Esophagus muscularis mucosa (tissue), 4 donors: ENCODE measurements around the gene CCDC137. TPM values are rescaled to one million over a fixed set of nuclear protein-coding genes. Genes with fewer than 3 reads are reported as not detected.
"Not testable (repeated sequence)": the region's sequence is repeated elsewhere in the genome, so short reads cannot be mapped to it uniquely, and the experiment has no call there.

Experiments
- DNase-seq: peaks from one replicate; pipeline ENCODE4 v3.0.0-alpha.2; 2017; ENCODE audit errors: extremely low spot score
- H3K27ac ChIP-seq, 4 donors: fragments of 200-600 bp; sonication (generic); replicated peaks in 1 of 4; 1 replicate in 3 of 4; 2 replicates in 1 of 4; pipeline ENCODE4 v1.5.1; 2016 to 2019; ENCODE audit warnings: mild to moderate bottlenecking in 1 of 4
- H3K27me3 ChIP-seq, 4 donors: fragments of 200-600 bp; sonication (generic); one replicate each; pipeline versions ENCODE4 v1.5.1 to v1.6.0; 2016 to 2019
- H3K36me3 ChIP-seq, 4 donors: fragments of 200-600 bp; sonication (generic); one replicate each; pipeline ENCODE4 v1.5.1; 2016 to 2019
- H3K4me1 ChIP-seq, 4 donors: fragments of 200-600 bp; sonication (generic); one replicate each; pipeline ENCODE4 v1.5.1; 2016 to 2019
- H3K4me3 ChIP-seq, 4 donors: fragments of 200-600 bp; sonication (generic); 1 replicate in 2 of 4; 2 replicates in 2 of 4; pipeline ENCODE4 v1.5.1; 2016 to 2019; ENCODE audit warnings: mild to moderate bottlenecking in 4 of 4, moderate library complexity in 1 of 4
- H3K9me3 ChIP-seq, 4 donors: fragments of 200-600 bp; sonication (generic); 1 replicate in 3 of 4; 2 replicates in 1 of 4; pipeline ENCODE4 v1.5.1; 2016 to 2019
- CTCF ChIP-seq, 3 experiments: fragments of 200-600 bp in 2 of 3; fragments of 450-650 bp in 1 of 3; sonication (generic) in 2 of 3; IDR thresholded peaks; one replicate each; pipeline ENCODE4 v1.5.1; 2017 to 2019; ENCODE audit warnings: antibody characterized with exemption in 3 of 3, mild to moderate bottlenecking in 2 of 3, moderate library complexity in 1 of 3
- EP300 ChIP-seq: sonication (generic); formaldehyde crosslinking; IDR thresholded peaks from one replicate; pipeline ENCODE4 v1.6.1; 2017; ENCODE audit warnings: antibody characterized with exemption
- POLR2A ChIP-seq: fragments of 450-650 bp; IDR thresholded peaks from one replicate; pipeline ENCODE4 v1.6.1; 2017; ENCODE audit warnings: antibody characterized with exemption, moderate library complexity, mild to moderate bottlenecking, low read depth
- POLR2AphosphoS5 ChIP-seq, 2 donors: sonication (generic); formaldehyde crosslinking; IDR thresholded peaks; one replicate each; pipeline ENCODE4 v1.6.1; 2017; ENCODE audit warnings: antibody characterized with exemption in 2 of 2
- WGBS: methylation state at CpG from one replicate; pipeline ENCODE4 v1.1.5; 2018; 5-methylcytosine and 5-hydroxymethylcytosine counted together
- intact Hi-C: fragments of 100-400 bp; cut with DNase I; formaldehyde crosslinking; loops from one replicate; pipeline ENCODE4 v1.15.1; 2023
- total RNA-seq, 4 donors: library from RNA; depleted of rRNA; stranded (reverse); fragments of >200 nt; gene quantifications; one replicate each; pipeline versions ENCODE4 v1.1.0 to v1.2.1, GENCODE V29; 2016

The CCDC137 gene
- 10 to 100 TPM in 3 of 4 donors, 1 to 10 TPM in 1; 8.9 to 14.1 (median 12.6) TPM for total RNA-seq

- under 1% methylated on average over 42 of the region's 96 CpGs for WGBS
- DNase-seq: peak; percentile 98
- Histone ChIP-seq H3K4me3 (peak within 1 kb of the TSS; percentile 90 to 100 (median 96)), H3K27ac (peak within 1 kb of the TSS; percentile 79 to 93 (median 88)), H3K4me1 (peaks cover 21 to 35% (median 30%) of the 10 kb centered on the region in 4 donors), H3K36me3 (peaks cover 1 to 53% (median 37%) of the 10 kb centered on the region in 4 donors), H3K27me3 (no peaks in the 10 kb centered on the region), H3K9me3 (no peaks in the 10 kb centered on the region)
- TF ChIP-seq EP300 (no peak), POLR2A (peak; percentile 55), POLR2AphosphoS5 (IDR thresholded peaks at IDR 0.05) (peak; percentile 96 to 99), CTCF (IDR thresholded peaks at IDR 0.05) (no peak)
- intact Hi-C loops: loop anchor here (2.0 kb wide), 1 partner anchor 30 kb away; the partner anchor contains the start of genes NPLOC4 and TSPAN10
Observed at GRCh38 chr17:81666342-81667191, at the start of gene CCDC137, which contains the start of gene OXLD1. Gene CCDC137 (plus strand): TSS chr17:81666737. CDS start chr17:81666767, 30 bp downstream. Gene OXLD1 (minus strand): TSS chr17:81666605. CDS start chr17:81666577, 28 bp downstream.

- no peak overlapping the region for H3K27ac ChIP-seq
- H3K9me3 ChIP-seq: no peaks in the 10 kb centered on the region
- no peaks in the 10 kb centered on the region for H3K27me3 ChIP-seq
- TF ChIP-seq POLR2A (no peak), EP300 (no peak), POLR2AphosphoS5 (IDR thresholded peaks at IDR 0.05) (no peak)
- no peak for DNase-seq
- no peak overlapping the region for H3K4me3 ChIP-seq
- peaks cover 20 to 39% (median 30%) of the 10 kb centered on the region in 4 donors for H3K4me1 ChIP-seq
- intact Hi-C loops: no loop called here
- H3K36me3 ChIP-seq: peaks cover 45 to 79% (median 71%) of the 10 kb centered on the region in 4 donors
- 50% methylated on average over 6 of the region's 7 CpGs for WGBS
Observed at GRCh38 chr17:81616877-81617276, 49.7 kb upstream of the CCDC137 start.

GRCh38 chr17:81618307-81618706 lies 48.2 kb upstream of the CCDC137 start:
- no CpG with 5 or more reads among the region's 36 CpGs for WGBS
- intact Hi-C loops, DNase-seq, H3K27ac ChIP-seq, H3K9me3 ChIP-seq, H3K4me3 ChIP-seq, H3K27me3 ChIP-seq: not testable (repeated sequence)
- H3K4me1 ChIP-seq: peaks cover 20 to 30% (median 25%) of the 10 kb centered on the region in 4 donors
- H3K36me3 ChIP-seq: peaks cover 39 to 78% (median 69%) of the 10 kb centered on the region in 4 donors

GRCh38 chr17:81621494-81622130 lies 44.9 kb upstream of the CCDC137 start:
- Histone ChIP-seq H3K9me3 (no peaks in the 10 kb centered on the region), H3K27me3 (no peaks in the 10 kb centered on the region), H3K27ac (no peak overlapping the region), H3K4me1 (peaks cover 0 to 6% (median 4%) of the 10 kb centered on the region in 4 donors), H3K4me3 (no peak overlapping the region), H3K36me3 (peaks cover 67 to 91% (median 78%) of the 10 kb centered on the region in 4 donors)
- intact Hi-C loops: no loop called here
- TF ChIP-seq POLR2AphosphoS5 (IDR thresholded peaks at IDR 0.05) (no peak), POLR2A (no peak), EP300 (no peak), CTCF (IDR thresholded peaks at IDR 0.05) (no peak)
- DNase-seq: no peak
- WGBS: 89% methylated on average over 11 of the region's 11 CpGs

GRCh38 chr17:81630274-81630673 lies 36.3 kb upstream of the CCDC137 start:
- Histone ChIP-seq H3K27me3 (no peaks in the 10 kb centered on the region), H3K4me1 (peaks cover 21 to 26% (median 21%) of the 10 kb centered on the region in 4 donors), H3K27ac (no peak overlapping the region), H3K9me3 (no peaks in the 10 kb centered on the region), H3K4me3 (no peak overlapping the region), H3K36me3 (peaks cover 42 to 52% (median 47%) of the 10 kb centered on the region in 4 donors)
- WGBS: 87% methylated on average over 8 of the region's 8 CpGs
- intact Hi-C loops: no loop called here
- TF ChIP-seq EP300 (no peak), CTCF (IDR thresholded peaks at IDR 0.05) (no peak), POLR2AphosphoS5 (IDR thresholded peaks at IDR 0.05) (no peak), POLR2A (no peak)
- no peak for DNase-seq
